Left ventricle myocardium inferior (tissue), 1 donor: ENCODE results near the gene ZDHHC21. TPM values are rescaled to one million over a fixed set of nuclear protein-coding genes. Genes with fewer than 3 reads are reported as not detected.
"Not testable (repeated sequence)": the region's sequence is repeated elsewhere in the genome, so short reads cannot be mapped to it uniquely, and the experiment has no call there.

ENCODE experiments used
- DNase-seq: peaks from one replicate; pipeline ENCODE4 v3.0.0-alpha.2; 2020
- H3K27ac ChIP-seq: fragments of 200-600 bp; replicated peaks from 2 replicates; pipeline ENCODE4 v1.8.0; 2021
- H3K27me3 ChIP-seq: fragments of 200-600 bp; 2 replicates; pipeline ENCODE4 v1.8.0; 2021; ENCODE audit warnings: low read depth
- H3K36me3 ChIP-seq: fragments of 200-600 bp; 2 replicates; pipeline ENCODE4 v1.8.0; 2021
- H3K4me1 ChIP-seq: fragments of 200-600 bp; 2 replicates; pipeline ENCODE4 v1.8.0; 2021
- H3K4me3 ChIP-seq: fragments of 200-600 bp; 2 replicates; pipeline ENCODE4 v1.8.0; 2021; ENCODE audit warnings: mild to moderate bottlenecking, moderate library complexity
- H3K9me3 ChIP-seq: fragments of 200-600 bp; replicated peaks from 2 replicates; pipeline ENCODE4 v1.8.0; 2021
- intact Hi-C: fragments of 100-400 bp; cut with micrococcal nuclease; formaldehyde crosslinking; loops from one replicate; pipeline ENCODE4 v1.11.0; 2022
- total RNA-seq: library from RNA; stranded (reverse); fragmentation: NEBNext Ultra II Directional; extraction: Animal tissue kit (Norgen Biotek cat#: 25700); gene quantifications from one replicate; pipeline ENCODE4 v1.2.1, GENCODE V29; 2021
- TF ChIP-seq, protein P1 (sequence below): fragments of 200-600 bp; IDR thresholded peaks from 2 replicates; pipeline ENCODE4 v1.8.0; 2021; ENCODE audit warnings: antibody characterized with exemption, mild to moderate bottlenecking, borderline replicate concordance
- donor health status: DM: no; HTN: yes; CAD: no; lungs with severe emphysema.

The ZDHHC21 gene
- total RNA-seq, 1 donor from 2014 or later: 7.9 TPM

DNA sequence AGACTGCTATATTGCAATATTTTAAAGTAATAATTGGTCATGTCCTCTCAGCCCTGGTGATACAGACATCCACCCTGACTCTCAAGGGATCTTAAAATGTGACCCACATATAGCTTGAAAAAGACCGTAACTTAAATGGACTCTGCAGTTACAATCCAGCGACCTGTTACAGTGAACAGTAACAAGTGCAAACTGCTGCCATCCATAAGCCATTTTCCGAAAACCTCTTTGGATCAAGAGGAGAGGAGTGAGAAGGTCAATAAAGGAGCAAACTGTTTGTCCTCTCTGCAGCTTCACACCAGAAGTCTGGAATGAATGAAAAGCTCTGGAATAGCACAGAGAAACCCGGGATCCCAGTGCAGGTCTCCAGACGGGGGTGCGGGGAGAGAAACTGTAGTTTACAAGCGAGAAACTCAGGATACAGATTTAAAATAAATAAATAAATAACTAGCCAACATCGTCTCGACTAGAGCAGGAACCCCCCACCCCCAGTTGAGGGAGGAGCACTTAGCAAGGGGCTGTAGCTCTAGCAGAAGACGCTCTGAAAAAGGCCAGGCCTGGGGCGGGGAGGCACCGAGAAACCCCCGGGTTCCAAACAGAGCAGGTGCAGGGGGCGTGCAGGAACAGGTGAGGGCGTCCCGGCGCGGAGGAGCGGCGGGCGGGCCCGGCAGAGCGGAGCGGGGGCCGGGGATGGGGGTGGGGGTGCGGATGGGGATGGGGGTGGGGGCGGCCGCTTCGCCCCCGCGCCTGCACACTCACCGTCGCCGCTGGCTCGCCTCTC lies 572 bp downstream of the ZDHHC21 start:
- intact Hi-C loops: no loop called here
- H3K36me3 ChIP-seq: peaks cover 26% of the 10 kb centered on the region
- peaks cover 24% of the 10 kb centered on the region for H3K4me1 ChIP-seq
- H3K27ac ChIP-seq: peak overlapping the region; percentile 58
- H3K4me3 ChIP-seq: peak overlapping the region; percentile 90
- no peak for DNase-seq
- TF ChIP-seq, protein P1, sequence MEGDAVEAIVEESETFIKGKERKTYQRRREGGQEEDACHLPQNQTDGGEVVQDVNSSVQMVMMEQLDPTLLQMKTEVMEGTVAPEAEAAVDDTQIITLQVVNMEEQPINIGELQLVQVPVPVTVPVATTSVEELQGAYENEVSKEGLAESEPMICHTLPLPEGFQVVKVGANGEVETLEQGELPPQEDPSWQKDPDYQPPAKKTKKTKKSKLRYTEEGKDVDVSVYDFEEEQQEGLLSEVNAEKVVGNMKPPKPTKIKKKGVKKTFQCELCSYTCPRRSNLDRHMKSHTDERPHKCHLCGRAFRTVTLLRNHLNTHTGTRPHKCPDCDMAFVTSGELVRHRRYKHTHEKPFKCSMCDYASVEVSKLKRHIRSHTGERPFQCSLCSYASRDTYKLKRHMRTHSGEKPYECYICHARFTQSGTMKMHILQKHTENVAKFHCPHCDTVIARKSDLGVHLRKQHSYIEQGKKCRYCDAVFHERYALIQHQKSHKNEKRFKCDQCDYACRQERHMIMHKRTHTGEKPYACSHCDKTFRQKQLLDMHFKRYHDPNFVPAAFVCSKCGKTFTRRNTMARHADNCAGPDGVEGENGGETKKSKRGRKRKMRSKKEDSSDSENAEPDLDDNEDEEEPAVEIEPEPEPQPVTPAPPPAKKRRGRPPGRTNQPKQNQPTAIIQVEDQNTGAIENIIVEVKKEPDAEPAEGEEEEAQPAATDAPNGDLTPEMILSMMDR: no peak
- H3K9me3 ChIP-seq: no peaks in the 10 kb centered on the region
- no peaks in the 10 kb centered on the region for H3K27me3 ChIP-seq

DNA sequence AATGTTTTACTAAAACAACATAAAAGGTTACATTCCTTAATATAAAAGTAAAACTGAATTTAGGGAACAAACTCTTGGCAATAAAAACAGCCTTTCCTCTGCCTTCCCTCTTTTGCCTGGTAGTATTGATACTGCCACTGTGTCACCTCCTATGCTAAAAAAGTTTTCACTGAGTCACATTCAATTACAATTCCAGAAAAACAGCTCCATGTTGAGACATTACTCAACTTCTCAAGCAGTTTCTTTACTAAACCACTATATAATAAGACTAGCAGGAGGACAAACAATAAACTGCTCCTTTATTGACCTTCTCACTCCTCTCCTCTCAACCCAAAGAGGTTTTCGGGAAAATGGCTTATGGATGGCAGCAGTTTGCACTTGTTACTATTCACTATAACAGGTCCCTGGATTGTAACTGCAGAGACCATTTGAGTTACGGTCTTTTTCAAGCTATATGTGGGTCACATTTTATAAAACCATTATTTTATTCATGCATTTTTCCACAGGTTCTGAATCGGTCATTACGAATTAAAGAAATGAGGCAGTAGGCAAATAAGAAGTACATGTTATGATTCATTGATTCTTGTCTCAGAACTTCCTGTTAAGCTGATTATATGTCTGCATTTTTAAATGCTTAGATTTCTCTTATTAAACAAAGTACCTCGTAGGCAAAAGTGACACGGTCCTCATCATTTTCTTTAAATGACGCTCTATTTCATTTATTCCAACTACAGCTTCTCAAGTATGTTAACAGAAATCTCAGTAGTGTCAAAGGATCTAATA lies 2.1 kb downstream of the ZDHHC21 start:
- Histone ChIP-seq H3K36me3 (peaks cover 41% of the 10 kb centered on the region), H3K27me3 (no peaks in the 10 kb centered on the region), H3K4me3 (no peak overlapping the region), H3K9me3 (no peaks in the 10 kb centered on the region), H3K27ac (no peak overlapping the region), H3K4me1 (peaks cover 24% of the 10 kb centered on the region)
- intact Hi-C loops: no loop called here
- TF ChIP-seq, protein P1: no peak
- no peak for DNase-seq

DNA sequence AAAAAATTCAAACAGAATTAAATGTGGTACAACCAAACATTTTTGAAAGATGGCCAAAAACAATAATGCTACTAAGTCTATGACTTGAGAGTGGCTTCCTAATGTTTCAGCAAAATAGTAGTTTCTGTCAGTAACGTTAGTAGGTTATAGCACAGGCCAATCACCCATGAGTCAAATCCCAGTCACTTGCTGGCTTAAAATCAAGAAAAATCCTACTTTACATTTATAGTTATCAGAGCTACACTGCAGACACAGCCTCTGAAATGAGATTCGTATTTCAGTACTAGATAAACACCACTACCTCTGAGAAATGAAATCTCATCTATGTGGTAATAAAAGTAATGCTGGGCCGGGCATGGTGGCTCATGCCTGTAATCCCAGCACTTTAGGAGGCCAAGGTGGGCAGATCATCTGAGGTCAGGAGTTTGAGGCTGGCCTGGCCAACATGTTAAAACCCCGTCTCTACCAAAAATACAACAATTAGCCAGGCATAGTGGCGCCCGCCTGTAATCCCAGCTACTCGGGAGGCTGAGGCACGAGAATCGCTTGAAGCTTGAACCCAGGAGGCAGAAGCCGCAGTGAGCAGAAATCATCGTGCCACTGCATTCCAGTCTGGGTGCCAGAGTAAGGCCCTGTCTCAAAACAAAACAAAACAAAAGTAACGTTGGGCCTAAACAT lies 6.1 kb downstream of the ZDHHC21 start:
- Histone ChIP-seq H3K27ac (no peak overlapping the region), H3K27me3 (no peaks in the 10 kb centered on the region), H3K4me3 (no peak overlapping the region), H3K36me3 (peaks cover 48% of the 10 kb centered on the region), H3K9me3 (no peaks in the 10 kb centered on the region), H3K4me1 (peaks cover 6% of the 10 kb centered on the region)
- DNase-seq: no peak
- TF ChIP-seq, protein P1: no peak
- intact Hi-C loops: no loop called here

DNA sequence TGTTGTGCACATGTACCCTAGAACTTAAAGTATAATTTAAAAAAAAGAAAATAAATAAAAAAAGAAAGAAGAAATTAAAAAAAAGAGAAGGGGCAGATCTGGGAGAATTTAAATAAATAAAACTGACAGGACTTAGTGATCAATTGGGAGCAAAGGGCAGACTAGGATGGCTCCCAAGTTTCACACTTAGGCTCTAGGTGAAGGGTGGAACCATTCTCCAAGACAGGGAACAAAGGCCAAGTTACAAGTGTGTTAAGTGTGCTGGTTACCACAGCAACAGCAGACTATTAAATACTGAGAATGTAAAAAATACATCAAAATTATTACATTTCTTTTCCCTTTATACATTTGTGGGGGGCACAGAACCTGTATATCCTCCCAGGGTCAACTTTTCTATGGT lies 7.1 kb downstream of the ZDHHC21 start:
- peaks cover 48% of the 10 kb centered on the region for H3K36me3 ChIP-seq
- intact Hi-C loops: no loop called here
- H3K27ac ChIP-seq: no peak overlapping the region
- no peak overlapping the region for H3K4me3 ChIP-seq
- H3K4me1 ChIP-seq: no peaks in the 10 kb centered on the region
- H3K9me3 ChIP-seq: no peaks in the 10 kb centered on the region
- TF ChIP-seq, protein P1: no peak
- no peak for DNase-seq
- H3K27me3 ChIP-seq: no peaks in the 10 kb centered on the region

DNA sequence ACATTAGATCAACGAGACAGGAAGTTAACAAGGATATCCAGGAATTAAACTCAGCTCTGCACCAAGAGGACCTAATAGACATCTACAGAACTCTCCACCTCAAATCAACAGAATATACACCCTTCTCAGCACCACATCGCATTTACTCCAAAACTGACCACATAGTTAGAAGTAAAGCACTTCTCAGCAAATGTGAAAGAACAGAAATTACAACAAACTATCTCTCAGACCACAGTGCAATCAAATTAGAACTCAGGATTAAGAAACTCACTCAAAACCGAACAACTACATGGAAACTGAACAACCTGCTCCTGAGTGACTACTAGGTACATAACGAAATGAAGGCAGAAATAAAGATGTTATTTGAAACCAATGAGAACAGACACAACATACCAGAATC lies 10.6 kb downstream of the ZDHHC21 start:
- H3K27ac ChIP-seq, H3K4me1 ChIP-seq, DNase-seq, intact Hi-C loops, H3K9me3 ChIP-seq, H3K4me3 ChIP-seq, H3K27me3 ChIP-seq: not testable (repeated sequence)
- H3K36me3 ChIP-seq: peaks cover 22% of the 10 kb centered on the region
